Stimulated activated CD4-positive, alpha-beta T cell treated with anti-CD3 and anti-CD28 coated beads, Interleukin-1b, Interleukin-23, amount 100 ng/mL, for 4 hours (primary cell): ENCODE measurements around the gene CHST13.
"Not testable (repeated sequence)": the region's sequence is repeated elsewhere in the genome, so short reads cannot be mapped to it uniquely, and the experiment has no call there.

Source experiments
- DNase-seq, 2 donors: peaks; one replicate each; pipeline ENCODE4 v3.0.0-alpha.2; 2020; ENCODE audit warnings: low read depth in 2 of 2

The CHST13 gene

GRCh38 chr3:126554560-126555525, 30.9 kb downstream of the CHST13 start:
- no peak for DNase-seq

GRCh38 chr3:126555795-126556636, 32.1 kb downstream of the CHST13 start:
- DNase-seq = no peak

GRCh38 chr3:126556637-126557414, 32.9 kb downstream of the CHST13 start:
- DNase-seq = no peak

GRCh38 chr3:126557415-126557745, 33.4 kb downstream of the CHST13 start:
- no peak for DNase-seq

DNA sequence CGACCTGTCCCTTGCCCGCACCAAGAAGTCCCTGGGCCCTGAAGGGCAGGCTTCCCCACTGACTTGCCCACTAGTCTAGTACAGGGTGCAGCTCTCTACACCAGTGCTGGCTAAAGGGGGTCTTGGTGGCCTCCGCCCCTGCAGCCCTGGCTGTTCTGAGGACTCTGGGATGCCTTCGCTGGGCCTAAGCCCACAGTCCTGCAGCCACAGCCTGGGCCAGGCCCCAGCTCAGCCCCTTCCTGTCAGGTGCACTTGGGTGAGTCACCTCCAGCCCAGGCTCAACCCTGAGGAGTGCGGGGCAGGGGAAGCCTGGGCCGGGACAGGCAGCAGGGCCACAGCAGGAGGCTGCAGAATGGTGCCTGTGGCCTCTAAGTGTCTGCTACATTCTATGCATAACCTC, 33.8 kb downstream of the CHST13 start:
- DNase-seq = no peak

GRCh38 chr3:126558336-126559071, 34.5 kb downstream of the CHST13 start, which contains the start of gene C3orf22:
TSS of gene C3orf22 (minus strand) at chr3:126558932. CDS start at chr3:126553390, 5,542 bp downstream.
- DNase-seq = no peak

DNA sequence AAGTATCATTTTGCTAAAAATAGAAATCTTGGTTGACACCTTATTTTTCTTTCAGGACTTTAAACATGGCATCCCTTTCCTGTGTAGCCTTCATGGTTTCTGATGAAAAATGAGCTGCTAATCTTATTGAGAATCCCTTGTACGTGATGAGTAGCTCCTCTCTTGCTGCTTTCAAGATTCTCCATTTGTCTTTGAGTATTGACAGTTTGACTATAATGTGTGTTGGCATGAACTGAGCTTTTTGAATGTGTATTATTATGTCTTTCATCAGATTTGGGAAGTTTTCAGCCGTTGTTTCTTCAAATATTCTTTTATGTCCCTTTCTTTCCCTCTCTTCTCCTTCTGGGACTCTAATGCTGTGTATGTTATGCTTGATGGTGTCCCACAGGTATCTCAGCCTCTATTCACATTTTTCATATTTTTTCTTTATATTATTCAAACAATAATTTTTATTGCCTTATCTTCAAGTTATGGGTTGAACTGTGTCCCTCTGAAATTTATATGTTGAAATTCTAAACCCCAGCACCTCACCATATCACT, 38.9 kb downstream of the CHST13 start:
- no peak for DNase-seq

DNA sequence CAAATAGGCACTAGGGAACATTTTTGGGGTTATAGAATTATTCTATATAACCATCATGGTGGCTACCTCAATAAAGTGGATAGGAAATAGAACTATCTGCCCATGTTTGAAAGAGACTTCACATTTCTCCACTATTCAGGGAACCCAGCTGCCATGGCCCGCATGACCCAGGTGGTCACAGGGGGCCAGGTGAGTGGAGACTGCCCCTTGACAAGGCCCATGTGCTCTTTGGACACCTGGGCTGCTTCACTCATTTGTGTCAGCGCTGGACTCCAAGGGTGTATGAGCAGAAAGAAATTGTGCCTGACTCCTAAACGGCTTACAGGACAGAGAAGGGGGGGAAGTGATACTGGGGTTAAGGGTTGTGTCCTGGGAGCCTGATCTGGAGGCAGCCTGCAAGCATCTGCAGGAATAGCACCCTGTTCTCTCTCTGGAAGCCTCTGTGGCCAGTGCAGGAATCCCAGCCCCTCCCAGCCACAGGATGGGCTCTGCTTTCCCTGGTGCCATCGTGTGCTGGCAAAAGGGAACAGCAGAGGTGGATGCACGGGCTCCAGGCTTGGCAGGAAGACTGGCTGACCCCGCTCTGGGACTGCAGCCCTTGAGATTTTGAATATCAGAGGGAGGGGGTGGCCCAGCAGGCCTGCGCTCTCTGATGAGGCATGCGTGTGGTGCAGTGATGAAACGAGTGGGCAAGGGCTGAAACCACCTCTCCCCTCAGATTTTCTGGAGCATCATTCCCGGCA, 43.9 kb downstream of the CHST13 start:
- DNase-seq = no peak

DNA sequence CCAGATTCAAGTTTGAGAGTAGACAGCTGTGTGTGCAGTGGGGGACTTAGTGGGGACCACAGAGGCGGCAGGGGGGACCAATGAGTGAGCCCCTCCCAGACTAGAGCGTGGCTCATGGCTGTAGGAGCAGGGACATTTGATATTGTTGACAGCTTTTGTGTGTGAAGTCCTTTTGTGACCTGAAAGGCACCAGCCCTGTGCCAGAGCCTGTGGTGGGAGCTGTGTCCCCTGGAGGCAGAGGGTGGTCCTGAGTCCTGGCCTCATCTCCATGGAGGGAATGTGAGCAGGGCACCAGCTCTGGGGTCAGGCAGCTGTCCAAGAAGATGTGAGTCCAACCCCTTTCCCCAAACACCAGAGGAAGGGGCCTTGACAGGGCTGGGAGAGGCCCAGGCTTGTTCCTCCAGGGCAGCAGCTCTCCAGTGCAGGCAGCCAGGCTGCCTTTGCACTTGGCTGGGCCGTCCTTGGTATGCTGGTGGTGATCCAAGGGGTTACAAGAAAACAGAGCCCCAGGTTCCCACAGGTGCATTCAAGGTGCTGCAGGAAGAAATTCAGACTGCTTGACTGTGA, 44.9 kb downstream of the CHST13 start:
- DNase-seq = no peak

GRCh38 chr3:126569390-126569975, 45.5 kb downstream of the CHST13 start:
- DNase-seq = no peak

DNA sequence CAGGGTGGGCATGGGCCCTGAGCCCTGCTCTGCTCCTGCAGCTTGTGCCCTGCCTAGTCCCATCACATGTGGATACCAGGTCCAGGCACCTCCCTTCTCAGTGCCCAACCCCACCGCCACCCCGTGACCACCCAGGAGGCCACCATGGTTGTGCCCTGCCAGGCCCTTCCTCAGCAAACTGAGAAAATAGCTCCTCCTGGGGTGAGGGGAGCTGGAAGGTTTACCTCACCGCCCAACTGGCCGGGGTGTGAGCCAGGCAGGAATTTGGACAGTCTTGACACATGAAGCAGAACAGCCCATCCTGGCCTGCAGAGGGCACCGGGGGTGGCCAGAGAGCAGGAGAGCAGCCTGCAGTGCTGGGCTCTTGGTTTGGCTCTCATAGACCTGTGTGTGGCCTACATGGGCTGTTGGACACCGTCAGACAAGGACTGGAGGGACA, 46.2 kb downstream of the CHST13 start:
- no peak for DNase-seq

DNA sequence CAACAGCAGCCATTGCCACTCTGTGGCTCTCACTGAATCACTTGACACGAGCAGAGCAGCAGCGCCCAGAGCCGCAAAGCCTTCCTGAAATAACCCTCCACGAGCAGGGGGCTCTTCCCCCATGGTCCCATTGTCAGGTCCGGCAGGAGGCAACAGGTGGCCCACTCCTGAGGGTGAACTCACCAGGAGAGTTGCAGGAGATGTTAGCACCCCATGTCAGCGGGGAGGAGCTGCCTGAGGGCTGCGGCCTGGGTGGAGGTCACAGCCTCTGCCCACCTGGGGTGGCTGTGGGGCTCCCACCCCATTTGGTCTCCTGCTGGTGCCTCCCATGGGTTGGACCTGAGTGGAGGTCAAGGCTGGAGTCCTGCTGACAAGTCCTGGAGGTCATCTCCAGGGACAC, 47.1 kb downstream of the CHST13 start:
- DNase-seq = no peak

DNA sequence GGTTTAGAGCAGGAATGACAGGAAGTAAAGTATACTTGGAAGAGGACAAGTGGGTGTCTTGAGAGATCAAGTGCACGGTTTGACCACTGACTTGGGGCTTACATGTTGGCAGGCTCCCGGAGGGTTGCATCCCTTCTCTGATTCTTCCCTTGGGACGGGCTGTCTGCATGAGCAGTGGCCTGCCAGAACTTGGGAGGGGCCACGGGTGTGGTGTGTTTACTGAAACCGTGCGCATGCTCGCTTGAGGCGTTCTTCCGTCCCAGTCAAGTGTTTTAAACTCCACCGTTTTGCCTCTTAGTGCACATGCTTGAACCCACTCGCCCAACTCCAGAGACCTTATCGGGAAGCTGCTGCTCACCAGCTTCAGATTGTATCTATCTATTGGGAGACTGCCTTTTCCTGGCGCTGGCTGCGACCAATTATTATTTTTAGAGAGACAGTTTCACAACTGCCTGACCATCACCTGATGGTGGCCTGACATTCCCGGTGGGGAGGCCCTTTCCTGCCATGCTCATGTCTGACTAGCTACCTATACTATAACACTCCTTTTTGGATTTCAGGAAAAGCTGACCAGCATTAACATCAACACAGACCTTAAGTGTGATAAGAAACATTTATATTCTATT, 49.6 kb downstream of the CHST13 start:
- no peak for DNase-seq

GRCh38 chr3:126577261-126577660, 53.3 kb downstream of the CHST13 start:
- no peak for DNase-seq

DNA sequence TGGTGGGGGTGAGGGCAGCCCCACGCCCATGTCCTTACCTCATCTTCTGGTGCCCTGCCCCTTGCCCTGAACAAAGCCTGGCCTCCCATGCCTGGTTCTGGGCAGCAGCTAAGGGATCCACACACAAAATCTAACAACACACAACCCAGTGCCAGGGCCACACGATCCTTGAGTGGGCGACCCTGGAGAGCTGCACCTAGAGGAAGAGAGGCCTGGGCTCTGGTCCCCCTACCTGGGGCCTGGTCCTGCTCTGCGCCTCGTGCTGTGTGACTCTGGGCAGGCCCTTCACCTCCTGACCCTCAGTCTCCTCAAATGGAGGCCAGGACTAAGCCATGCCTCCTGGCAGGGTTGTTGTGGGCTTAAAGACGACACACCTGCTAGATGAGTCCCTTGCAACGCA, 54.7 kb downstream of the CHST13 start:
- no peak for DNase-seq

GRCh38 chr3:126580746-126581145, 56.8 kb downstream of the CHST13 start:
- DNase-seq = no peak

DNA sequence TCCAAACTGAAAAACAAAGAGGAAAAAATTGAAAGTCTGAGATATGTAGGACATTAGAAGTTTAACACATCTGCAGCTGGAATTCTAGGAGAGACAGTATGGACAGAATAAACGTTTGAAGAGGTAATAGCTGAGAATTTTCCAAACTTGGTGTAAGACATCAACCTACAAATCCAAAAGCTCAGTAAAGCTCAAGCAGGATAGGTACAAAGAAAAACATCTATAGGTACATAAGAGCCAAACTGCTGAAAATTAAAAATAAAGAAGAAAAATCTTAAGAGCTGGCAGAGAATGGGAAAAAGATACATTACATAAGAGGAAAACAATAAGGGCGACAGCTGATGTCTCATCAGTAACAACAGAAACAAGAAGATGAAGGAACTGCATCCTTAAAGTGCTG, 57.6 kb downstream of the CHST13 start:
- DNase-seq = no peak

GRCh38 chr3:126582311-126582710, 58.4 kb downstream of the CHST13 start:
- no peak for DNase-seq

GRCh38 chr3:126591515-126591914, 67.6 kb downstream of the CHST13 start:
- not testable (repeated sequence) for DNase-seq
